HG03060 (cell line): Measurements from ENCODE around the gene ZDHHC3.

Experiments
- ATAC-seq: cut with Tn5 transposase; IDR thresholded peaks from one replicate; pipeline ENCODE4 v1.9.1; 2021; ENCODE audit warnings: low read depth, moderate number of reproducible peaks; ENCODE audit not compliant: unreplicated experiment

The ZDHHC3 gene

GRCh38 chr3:44903314-44903713, 72.7 kb downstream of the ZDHHC3 start:
- ATAC-seq = no peak

DNA sequence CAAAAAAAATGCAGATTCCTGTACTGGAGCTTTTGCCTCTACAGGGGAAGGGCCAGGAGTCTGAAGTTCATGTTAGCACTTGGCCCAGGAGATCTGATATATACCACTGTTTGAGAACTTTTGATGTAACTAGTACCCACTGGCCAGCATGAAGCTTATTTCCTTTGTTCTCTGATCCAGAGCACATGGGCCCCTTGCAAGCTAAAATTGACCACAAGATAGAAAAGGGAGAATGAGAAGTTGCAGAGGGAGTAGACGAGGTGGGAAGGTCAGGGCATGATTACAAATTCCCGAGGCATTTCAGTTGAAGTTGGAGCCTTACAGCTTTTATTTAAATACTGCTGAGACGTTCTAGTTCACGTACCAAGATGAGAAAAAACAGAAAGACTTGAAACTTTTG, 73.3 kb downstream of the ZDHHC3 start:
- no peak for ATAC-seq

- ATAC-seq = no peak
These were observed 76.1 kb downstream of the ZDHHC3 start for GRCh38 chr3:44899683-44900367.

- ATAC-seq = no peak
These were observed 79.5 kb downstream of the ZDHHC3 start for GRCh38 chr3:44896440-44896839.

DNA sequence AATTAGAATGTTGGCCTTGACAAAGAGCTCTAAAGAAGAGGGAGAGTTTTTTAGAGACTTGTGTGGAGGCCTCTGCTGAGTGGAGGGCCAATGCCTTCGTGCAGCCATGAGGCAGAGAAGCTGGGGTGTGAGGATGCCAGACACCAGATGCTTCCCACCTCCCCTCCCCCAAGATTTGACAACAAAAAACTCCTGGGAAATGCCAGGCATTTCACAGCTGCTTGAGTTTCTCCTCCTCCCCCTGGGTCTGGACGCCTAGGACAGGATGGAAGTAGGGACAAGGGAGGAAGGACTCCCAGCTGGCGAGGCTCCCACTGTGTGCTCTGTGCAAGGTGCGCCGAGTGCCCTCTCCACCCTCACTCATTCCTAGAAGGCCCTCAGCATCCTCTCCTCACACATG, 81.5 kb downstream of the ZDHHC3 start:
- no peak for ATAC-seq

- ATAC-seq = no peak
These were observed 82.9 kb downstream of the ZDHHC3 start for GRCh38 chr3:44893097-44893496.

DNA sequence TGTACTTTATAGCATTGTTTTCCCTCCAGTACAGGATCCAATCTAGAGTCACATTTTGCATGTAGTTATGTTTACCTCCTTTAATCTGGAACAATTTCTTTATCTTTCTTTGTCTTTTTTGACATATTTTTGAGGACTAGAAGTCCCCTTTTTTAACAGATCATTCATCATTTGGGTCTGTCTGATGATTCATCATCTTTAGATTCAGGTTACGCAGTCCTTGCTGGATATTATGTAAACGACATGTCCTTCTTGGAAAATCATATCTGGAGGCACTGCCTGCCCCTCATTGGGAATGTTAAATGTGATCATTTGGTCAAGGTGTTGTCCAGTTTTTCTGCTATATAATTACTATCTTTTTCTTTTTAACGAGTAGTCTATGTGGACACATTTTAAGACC, 83.3 kb downstream of the ZDHHC3 start:
- ATAC-seq = no peak

- no peak for ATAC-seq
These were observed 85.1 kb downstream of the ZDHHC3 start for GRCh38 chr3:44890852-44891251.

DNA sequence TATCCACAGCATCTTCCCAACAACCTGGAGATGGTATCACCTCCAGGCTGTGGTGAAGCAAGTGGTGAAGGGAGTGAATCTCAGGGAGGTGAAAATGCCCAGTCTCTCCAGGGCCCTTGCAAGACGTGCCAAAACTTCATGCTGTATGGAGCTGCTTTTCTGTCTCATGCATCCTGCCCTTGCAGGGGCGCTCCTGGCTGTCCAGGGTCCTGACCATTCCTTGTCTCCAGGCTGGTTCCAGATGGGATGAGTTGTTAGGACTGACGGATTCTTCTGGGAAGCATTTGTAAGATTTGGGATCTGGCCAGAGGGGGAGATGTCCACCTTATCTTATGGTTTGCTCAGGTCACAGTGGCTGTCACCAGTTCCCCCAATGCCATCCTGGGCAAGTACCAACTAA, 85.7 kb downstream of the ZDHHC3 start:
- no peak for ATAC-seq

GRCh38 chr3:44887101-44887500, 88.9 kb downstream of the ZDHHC3 start:
- ATAC-seq = no peak

DNA sequence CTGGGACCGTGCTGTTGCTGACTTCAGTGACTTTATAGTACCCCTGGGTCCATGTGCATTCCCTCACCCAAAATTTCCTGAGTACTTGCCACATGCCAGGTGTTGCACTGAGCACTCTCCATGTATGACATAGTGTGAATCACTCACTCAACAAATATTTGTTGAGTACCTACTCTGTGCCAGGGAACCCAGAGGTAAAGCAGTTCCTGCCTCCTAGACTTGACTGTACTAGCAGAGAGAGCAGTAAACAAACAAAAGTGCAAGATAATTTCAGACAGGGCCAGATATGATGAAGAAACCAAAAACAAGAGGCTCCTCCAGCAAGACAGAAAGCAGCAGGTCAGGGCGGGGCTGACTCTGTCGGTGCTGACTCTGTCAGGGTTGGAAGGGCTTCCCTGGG, 89.4 kb downstream of the ZDHHC3 start:
- ATAC-seq = no peak

DNA sequence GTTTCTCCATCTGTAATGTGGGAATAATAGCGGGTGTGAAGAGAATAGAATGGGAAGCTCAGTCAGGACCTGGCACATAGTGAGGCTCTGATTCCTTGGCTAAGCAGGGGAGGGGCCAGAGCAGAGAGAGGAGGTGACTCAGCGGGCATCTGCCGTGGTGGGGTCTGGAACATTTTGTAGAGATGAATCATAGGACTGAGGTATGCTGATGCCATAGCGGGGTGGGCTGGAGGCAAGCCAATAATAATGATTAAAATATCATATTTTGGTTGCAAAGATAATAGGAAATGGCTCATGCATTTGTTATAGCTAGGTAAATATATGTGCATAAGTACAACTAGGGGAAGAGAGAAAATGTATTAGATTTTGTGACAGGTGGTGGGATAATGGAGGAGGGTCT, 90.4 kb downstream of the ZDHHC3 start:
- ATAC-seq = no peak

DNA sequence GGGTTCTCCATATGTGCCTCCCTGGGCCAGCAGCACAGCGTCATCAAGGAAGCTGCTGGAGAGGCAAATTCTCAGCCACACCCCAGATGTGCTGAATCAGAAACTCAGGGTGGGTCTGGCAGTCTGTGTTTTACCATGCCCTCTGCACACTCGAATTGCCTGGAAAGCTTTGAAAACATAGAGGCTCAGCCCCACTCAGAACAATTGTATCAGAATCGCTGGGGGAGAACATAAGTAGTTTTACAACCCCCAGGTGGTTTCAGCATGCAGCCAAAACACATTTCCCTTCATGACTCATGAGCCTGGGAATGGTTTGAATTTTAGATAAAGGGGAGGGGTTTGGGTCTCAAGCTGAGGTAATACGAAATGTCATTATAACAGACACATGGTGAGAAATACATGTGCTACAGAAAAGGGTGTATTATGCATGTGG, 92.0 kb downstream of the ZDHHC3 start:
- ATAC-seq = no peak

DNA sequence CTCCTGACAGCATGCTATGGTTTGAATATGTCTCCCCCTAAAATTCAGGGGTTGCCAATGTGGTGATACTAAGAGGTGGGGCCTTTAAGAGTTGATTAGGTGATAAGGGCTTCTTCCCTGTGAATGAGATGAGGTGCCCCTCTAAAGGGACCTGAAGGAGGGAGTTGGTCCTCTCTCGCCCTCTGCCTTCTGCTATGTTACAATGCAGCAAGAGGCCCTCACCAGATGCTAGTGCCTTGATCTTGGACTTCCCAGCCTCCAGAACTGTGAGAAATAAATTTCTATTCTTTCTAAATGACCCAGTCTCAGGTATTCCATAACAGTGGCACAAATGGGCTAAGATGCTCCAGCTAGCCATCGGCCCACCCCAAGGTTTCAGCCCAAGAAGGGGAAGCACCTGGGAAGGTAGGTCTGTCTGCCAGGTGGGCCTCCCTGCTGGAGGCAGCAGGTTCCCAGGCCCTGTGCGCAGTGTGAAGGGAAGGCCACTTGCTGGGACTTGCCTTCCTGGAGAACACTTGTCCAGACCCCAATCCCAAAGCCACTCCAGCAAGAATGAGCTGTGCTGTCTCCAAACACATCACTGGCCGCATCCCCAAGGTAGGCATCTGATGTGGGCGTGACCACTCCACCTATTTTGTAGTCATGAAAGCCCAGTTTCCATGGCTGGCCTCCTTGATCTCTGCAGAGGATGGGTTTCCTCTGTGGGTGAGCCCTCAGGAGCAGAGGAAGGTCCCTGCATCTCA, 92.6 kb downstream of the ZDHHC3 start:
- ATAC-seq = no peak

DNA sequence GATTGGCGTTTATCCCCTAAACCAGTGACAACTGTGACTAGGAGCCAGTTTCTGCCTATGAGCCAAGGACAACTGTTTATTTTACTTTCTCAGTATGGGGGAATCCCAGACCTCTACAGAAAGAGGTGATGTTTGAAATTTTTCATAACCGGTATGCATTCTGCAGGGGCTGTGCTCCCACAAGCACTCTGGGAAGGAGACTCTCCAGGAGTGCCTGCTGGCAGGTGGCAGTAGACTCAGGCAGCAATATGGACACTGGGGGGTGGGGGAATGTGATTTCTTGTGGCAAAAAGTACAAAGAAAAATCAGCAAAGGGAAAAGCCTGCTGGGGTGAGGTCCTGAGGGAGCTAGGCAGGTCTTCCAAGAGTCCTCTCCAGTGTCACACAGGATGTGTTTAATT, 95.7 kb downstream of the ZDHHC3 start:
- no peak for ATAC-seq

DNA sequence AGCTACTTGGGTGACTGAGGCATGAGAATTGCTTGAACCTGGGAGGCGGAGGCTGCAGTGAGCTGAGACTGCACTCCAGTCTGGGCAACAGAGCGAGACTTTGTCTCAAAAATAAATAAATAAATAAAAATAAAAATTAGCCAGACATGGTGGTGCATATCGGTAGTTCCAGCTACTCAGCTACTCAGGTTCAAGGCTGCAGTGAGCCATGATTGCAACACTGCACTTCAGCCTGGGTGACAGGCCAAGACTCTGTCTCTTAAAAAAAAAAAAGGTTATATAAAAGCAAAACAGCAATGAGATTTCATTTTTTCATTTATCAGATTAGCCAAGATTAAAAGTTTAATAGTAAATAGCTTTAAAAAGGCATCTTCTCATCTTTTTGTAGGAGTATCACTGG, 98.6 kb downstream of the ZDHHC3 start:
- ATAC-seq = no peak

DNA sequence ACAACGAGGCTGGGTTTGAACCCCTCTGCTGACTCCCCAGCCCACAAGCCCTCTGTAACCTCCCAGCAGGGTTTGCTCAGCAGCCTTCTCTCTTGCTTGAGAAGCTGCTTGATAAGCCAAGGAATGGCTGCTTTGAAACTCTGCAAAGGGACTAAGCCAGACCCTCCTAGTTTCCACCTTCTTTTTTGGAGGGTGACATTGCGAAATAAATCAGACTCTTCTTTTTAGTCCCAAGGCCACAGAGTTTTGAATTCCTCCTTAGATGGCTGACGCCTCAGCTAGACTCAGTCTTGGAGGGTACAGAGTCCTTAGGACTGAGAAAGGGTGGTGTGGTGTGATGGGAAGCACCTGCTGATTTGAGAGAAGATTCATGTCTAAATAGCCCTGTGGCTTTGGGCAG, 100.4 kb downstream of the ZDHHC3 start:
- ATAC-seq = no peak
